IgD-negative memory B cell (primary cell): ENCODE data around the gene GRIA2. TPM values are rescaled to one million over a fixed set of nuclear protein-coding genes. Genes with fewer than 3 reads are reported as not detected.
A peak's percentile ranks its signal among the peaks of the same experiment; 100 is the strongest.
"Not testable (repeated sequence)": the region's sequence is repeated elsewhere in the genome, so short reads cannot be mapped to it uniquely, and the experiment has no call there.

Source experiments
- H3K27ac Mint-ChIP-seq, 3 donors: one replicate each; pipeline ENCODE4 v1.8.0; 2020 to 2022; ENCODE audit warnings: mild to moderate bottlenecking in 3 of 3, mixed read lengths in 3 of 3, moderate library complexity in 1 of 3
- H3K27me3 Mint-ChIP-seq: one replicate; pipeline ENCODE4 v1.8.0; 2021; ENCODE audit warnings: mixed read lengths
- H3K36me3 Mint-ChIP-seq: one replicate; pipeline ENCODE4 v1.8.0; 2020; ENCODE audit warnings: mild to moderate bottlenecking, mixed read lengths
- H3K4me1 Mint-ChIP-seq, 3 donors: one replicate each; pipeline ENCODE4 v1.8.0; 2020 to 2022; ENCODE audit warnings: mixed read lengths in 3 of 3, mild to moderate bottlenecking in 1 of 3
- H3K4me3 Mint-ChIP-seq, 4 donors: one replicate each; pipeline ENCODE4 v1.8.0; 2020 to 2022; ENCODE audit warnings: mild to moderate bottlenecking in 4 of 4, mixed read lengths in 4 of 4, moderate library complexity in 3 of 4
- H3K9me3 Mint-ChIP-seq, 3 donors: one replicate each; pipeline ENCODE4 v1.8.0; 2020 to 2021; ENCODE audit warnings: mixed read lengths in 3 of 3, mild to moderate bottlenecking in 1 of 3
- polyA plus RNA-seq: library from polyadenylated mRNA; unstranded; fragments of 300-500 nt; fragmentation: Illumina TruSeq; gene quantifications from one replicate; pipeline ENCODE4 v1.2.3, GENCODE V29; 2021

The GRIA2 gene
- polyA plus RNA-seq, 1 donor from 2014 or later = not detected

DNA sequence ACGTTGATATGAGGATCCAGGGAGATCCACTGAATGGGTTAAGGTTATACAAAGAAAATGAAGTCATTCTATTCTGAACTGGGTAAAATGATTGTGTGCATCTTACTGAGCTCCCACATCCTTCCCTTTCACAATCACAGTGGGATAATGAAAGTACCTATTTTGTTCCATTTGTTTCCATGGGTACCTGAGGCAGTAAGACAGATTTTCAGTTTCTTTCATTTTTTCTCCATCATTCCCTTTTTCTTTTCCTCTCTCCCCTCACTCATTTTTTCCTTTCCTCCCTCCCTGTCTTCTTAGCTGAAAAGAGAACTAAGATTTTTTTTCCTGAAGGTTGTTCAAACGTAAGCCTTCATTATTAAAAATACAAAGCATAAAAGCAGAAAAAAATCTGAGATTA is 4.6 kb downstream of the GRIA2 start:
- peaks cover 0 to 2% (median 0%) of the 10 kb centered on the region in 3 donors for H3K4me1 Mint-ChIP-seq
- peaks cover 3% of the 10 kb centered on the region for H3K36me3 Mint-ChIP-seq
- H3K27me3 Mint-ChIP-seq = peaks cover 7% of the 10 kb centered on the region
- H3K9me3 Mint-ChIP-seq = peaks cover 2 to 8% (median 4%) of the 10 kb centered on the region in 3 donors
- H3K27ac Mint-ChIP-seq = no peak overlapping the region
- no peak overlapping the region for H3K4me3 Mint-ChIP-seq

DNA sequence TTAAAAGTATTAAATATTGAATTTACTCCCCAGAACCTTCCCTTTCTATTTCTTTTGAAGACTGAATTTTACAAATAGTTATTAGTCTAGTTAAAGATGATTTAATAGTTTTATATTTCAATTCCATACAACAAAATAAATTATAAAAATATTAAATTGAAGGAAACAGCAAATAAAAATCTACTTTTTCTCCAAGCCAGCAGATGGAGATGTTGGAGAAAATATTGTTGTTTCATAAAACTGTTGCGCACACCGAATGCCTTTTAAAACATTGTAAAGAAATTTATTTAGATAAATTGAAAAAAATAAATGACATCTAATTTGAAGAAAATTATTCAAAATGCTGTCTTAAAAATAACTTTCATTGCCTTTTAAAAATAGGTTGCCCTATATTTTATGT is 5.5 kb downstream of the GRIA2 start:
- H3K36me3 Mint-ChIP-seq = peaks cover 3% of the 10 kb centered on the region
- H3K27me3 Mint-ChIP-seq = peaks cover 7% of the 10 kb centered on the region
- no peak overlapping the region for H3K27ac Mint-ChIP-seq

DNA sequence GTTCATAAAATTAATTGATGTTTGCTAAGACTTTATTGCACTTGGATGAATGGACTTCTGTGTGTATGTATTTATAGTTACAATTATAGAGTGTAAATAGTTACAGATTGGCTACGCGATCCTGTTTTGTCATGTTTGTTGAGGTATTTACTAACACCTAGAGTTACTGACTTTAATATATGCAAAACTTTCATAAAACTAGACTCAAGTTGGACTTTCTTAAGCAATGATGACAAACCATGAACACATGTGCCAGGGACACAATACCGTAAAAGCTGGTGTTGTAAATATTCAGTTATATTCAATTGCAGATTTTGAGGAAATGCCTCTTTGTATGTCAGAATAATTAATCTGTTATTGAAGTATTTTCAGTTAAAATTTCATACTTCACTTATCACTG is 6.1 kb downstream of the GRIA2 start:
- H3K27me3 Mint-ChIP-seq = peaks cover 2% of the 10 kb centered on the region
- peaks cover 3% of the 10 kb centered on the region for H3K36me3 Mint-ChIP-seq
- H3K9me3 Mint-ChIP-seq = peaks cover 2 to 7% (median 4%) of the 10 kb centered on the region in 3 donors
- H3K4me1 Mint-ChIP-seq = peaks cover 0 to 2% (median 0%) of the 10 kb centered on the region in 3 donors
- no peak overlapping the region for H3K27ac Mint-ChIP-seq
- H3K4me3 Mint-ChIP-seq = no peak overlapping the region

More for the DNA sequence above, 5.5 kb downstream of the GRIA2 start:
- no peak overlapping the region for H3K4me3 Mint-ChIP-seq
- H3K4me1 Mint-ChIP-seq = peaks cover 0 to 2% (median 0%) of the 10 kb centered on the region in 3 donors
- H3K9me3 Mint-ChIP-seq = peaks cover 2 to 8% (median 4%) of the 10 kb centered on the region in 3 donors

DNA sequence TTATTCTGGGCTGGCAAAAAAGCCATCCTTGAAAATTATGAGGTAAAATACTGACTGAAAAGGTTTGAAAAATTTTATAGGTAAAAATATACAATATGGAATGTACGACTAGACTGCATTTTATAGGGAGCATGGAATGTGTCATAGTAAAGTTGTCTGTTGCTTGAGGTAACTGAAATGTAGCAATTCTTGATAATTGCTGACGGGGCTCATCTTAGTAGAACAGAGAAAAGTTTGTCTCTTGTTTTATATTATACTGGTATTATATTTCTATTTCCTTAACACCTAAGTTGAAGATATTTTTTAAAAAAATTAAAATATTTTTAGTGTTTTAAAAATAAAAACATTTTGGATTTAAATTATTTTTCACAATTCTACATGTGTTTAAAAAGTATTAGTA is 11.0 kb downstream of the GRIA2 start:
- H3K4me3 Mint-ChIP-seq = no peak overlapping the region
- H3K27me3 Mint-ChIP-seq = no peaks in the 10 kb centered on the region
- H3K9me3 Mint-ChIP-seq = no peaks in the 10 kb centered on the region
- H3K27ac Mint-ChIP-seq = no peak overlapping the region
- H3K4me1 Mint-ChIP-seq = no peaks in the 10 kb centered on the region
- H3K36me3 Mint-ChIP-seq = no peaks in the 10 kb centered on the region

DNA sequence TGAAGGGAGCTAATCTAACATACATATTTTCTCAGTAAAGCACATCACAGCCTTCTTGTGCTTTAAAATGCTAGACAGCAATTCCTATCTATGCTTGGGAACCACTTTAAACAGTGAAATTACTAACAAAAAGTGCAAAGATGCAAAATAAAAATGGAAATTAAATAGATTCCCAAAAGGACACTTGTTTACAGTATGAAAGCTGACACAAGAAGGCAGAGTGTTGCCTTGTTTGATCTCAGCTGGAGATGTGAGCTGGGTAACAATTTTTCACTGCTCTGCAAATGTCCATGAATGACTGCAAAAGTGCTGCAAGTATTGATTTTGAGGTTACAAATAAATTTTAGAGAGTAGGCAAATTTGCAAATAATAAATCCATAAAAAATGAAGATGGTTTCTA is 22.3 kb downstream of the GRIA2 start:
- Mint-ChIP-seq H3K36me3 (no peaks in the 10 kb centered on the region), H3K4me1 (no peaks in the 10 kb centered on the region), H3K4me3 (no peak overlapping the region), H3K9me3 (peaks cover 2 to 7% (median 2%) of the 10 kb centered on the region in 3 donors), H3K27me3 (no peaks in the 10 kb centered on the region), H3K27ac (no peak overlapping the region)

DNA sequence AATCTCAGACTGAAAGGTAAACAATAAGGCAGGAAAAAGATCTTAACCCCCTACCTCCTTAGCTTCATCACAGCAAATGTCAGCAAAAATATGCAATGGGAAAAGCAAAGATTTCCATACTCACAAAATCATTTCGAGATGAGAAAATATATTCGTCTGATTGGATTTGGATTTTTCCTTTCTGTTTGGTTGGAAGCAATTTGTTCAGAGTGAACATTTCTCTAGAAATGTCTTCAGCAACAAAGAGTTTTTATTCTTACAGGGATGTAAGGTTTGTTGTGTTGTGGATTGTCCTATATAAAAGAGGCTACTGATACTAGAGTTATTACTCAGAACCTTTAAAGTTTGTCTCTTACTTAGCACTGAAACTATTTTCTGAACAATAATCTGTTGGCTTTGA is 23.8 kb downstream of the GRIA2 start:
- H3K27me3 Mint-ChIP-seq = no peaks in the 10 kb centered on the region
- peaks cover 2 to 7% (median 2%) of the 10 kb centered on the region in 3 donors for H3K9me3 Mint-ChIP-seq
- no peaks in the 10 kb centered on the region for H3K36me3 Mint-ChIP-seq
- H3K27ac Mint-ChIP-seq = peak overlapping the region in 1 of 3 donors; percentile 73
- no peaks in the 10 kb centered on the region for H3K4me1 Mint-ChIP-seq
- H3K4me3 Mint-ChIP-seq = no peak overlapping the region

DNA sequence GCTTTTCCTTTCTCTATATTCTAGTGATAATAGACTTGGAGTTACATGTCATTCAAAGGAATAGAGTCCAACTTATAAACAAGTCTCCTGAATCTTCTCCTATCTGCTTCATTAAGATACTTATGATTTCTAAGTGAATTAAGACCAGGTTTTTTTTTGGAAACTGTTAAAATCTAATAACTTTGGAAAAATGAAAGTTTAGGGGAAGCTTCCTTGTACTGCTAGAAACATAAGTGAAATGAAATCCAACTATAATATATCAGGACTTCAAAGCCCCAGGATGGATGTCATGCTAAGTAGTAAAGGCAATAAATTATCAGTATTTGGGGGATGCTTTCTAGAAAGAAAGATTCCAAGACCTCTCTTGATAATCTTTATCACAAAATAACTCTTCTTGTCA is 24.8 kb downstream of the GRIA2 start:
- Mint-ChIP-seq H3K4me1 (no peaks in the 10 kb centered on the region), H3K9me3 (peaks cover 1 to 8% (median 2%) of the 10 kb centered on the region in 3 donors), H3K27me3 (no peaks in the 10 kb centered on the region), H3K36me3 (no peaks in the 10 kb centered on the region), H3K27ac (no peak overlapping the region), H3K4me3 (no peak overlapping the region)

DNA sequence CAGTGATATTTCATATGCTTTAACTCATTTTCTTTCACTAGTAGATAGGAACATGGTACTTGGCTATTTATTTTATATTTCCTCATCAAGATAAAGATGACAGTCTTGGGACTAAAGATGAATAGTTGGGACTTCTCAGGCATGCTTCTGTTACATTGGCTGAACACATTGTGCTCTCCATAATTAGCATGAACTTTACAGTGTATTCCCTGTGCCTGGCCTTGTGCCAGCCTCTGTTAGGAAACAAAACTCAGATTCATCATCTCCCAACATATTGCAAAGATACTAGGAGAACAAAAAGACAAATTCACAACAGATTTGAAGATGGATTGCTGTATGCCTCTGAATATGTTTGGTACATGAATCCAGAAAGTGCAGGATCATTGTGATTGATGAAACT is 26.4 kb downstream of the GRIA2 start:
- Mint-ChIP-seq H3K27ac (no peak overlapping the region), H3K4me3 (no peak overlapping the region), H3K9me3 (peaks cover 0 to 8% (median 2%) of the 10 kb centered on the region in 3 donors), H3K4me1 (no peaks in the 10 kb centered on the region), H3K27me3 (no peaks in the 10 kb centered on the region), H3K36me3 (no peaks in the 10 kb centered on the region)

DNA sequence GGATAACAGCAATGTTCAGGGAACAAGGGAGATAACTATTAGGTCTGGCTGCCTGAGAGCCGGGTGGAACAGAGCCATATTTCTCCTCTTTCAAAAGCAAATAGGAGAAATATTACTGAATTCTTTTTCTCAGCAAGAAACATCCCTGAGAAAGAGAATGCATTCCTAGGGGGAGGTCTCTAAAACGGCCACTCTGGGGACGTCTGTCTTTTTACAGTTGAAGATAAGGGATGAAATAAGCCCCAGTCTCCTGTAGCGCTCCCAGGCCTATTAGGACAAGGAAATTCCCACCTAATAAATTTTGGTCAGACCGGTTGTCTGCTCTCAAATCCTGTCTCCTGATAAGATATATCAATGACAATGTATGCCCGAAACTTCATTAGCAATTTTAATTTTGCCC is 37.6 kb downstream of the GRIA2 start:
- not testable (repeated sequence) for H3K4me3 Mint-ChIP-seq, H3K27me3 Mint-ChIP-seq, H3K36me3 Mint-ChIP-seq, H3K27ac Mint-ChIP-seq, H3K4me1 Mint-ChIP-seq
- H3K9me3 Mint-ChIP-seq = peaks cover 0 to 29% (median 4%) of the 10 kb centered on the region in 3 donors

DNA sequence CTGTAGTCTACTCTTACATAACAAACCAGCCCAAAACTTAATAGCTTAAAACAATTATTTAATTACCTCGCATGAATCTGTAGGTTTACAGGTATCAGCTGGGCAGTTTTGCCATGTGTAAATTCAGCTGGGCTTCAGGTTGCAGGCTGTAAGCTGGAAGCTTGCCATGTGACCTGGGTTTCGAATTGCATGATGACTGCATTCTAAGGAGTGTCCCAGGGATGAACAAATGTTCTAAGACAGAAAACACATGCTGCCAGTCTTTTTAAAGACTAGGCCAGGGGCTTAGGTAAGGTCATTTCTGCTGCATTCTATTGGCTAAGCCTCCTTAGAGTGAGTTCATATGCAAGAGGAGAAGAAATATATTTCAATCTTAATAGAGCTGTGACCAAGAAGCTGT is 44.8 kb downstream of the GRIA2 start:
- Mint-ChIP-seq H3K36me3 (no peaks in the 10 kb centered on the region), H3K9me3 (peaks cover 2 to 9% (median 6%) of the 10 kb centered on the region in 3 donors), H3K27me3 (no peaks in the 10 kb centered on the region), H3K27ac (no peak overlapping the region), H3K4me1 (no peaks in the 10 kb centered on the region), H3K4me3 (no peak overlapping the region)

DNA sequence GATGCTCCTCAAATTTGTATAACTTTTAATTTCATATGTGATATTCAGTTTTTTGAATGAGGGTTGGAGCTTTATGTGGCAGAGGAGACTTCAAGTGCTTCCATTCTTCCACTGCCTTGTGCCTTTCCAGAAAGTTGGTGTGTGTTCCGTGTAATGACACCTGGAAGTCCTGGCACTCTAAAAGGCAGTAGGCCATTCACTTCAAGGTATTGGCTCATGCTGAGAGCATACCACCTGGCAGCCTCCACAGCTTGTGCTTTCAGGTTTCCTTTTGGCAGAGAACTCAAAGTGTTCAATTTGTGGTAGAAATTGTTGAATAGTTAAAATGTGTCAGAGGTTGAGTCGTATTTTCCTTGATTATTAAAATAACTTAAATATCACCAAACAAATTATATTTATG is 49.6 kb downstream of the GRIA2 start:
- H3K4me1 Mint-ChIP-seq = no peaks in the 10 kb centered on the region
- no peaks in the 10 kb centered on the region for H3K36me3 Mint-ChIP-seq

DNA sequence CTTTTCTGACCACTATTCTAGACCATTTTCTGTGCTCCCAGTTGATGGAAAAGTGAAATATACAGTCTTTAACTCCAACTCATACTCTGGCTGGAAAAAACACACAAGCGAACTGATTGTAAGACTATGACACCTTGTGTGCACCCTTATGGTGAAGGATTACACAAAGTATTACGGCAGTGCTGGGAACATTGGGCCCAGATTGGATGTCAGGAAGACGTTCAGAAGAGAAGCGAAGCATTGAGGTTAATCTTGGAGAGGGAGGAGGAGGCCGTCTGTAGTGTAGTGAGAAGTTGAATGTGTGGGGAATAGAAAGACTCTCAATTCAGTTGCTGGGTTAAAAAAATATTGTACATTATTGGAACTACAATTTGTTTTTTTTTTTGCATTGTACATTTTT is 50.0 kb downstream of the GRIA2 start:
- Mint-ChIP-seq H3K27ac (no peak overlapping the region), H3K4me3 (no peak overlapping the region), H3K9me3 (peaks cover 3 to 16% (median 8%) of the 10 kb centered on the region in 3 donors), H3K27me3 (no peaks in the 10 kb centered on the region), H3K4me1 (no peaks in the 10 kb centered on the region), H3K36me3 (no peaks in the 10 kb centered on the region)

More for the DNA sequence above, 49.6 kb downstream of the GRIA2 start:
- H3K4me3 Mint-ChIP-seq = no peak overlapping the region
- H3K9me3 Mint-ChIP-seq = peaks cover 3 to 16% (median 8%) of the 10 kb centered on the region in 3 donors
- H3K27me3 Mint-ChIP-seq = no peaks in the 10 kb centered on the region
- H3K27ac Mint-ChIP-seq = no peak overlapping the region

DNA sequence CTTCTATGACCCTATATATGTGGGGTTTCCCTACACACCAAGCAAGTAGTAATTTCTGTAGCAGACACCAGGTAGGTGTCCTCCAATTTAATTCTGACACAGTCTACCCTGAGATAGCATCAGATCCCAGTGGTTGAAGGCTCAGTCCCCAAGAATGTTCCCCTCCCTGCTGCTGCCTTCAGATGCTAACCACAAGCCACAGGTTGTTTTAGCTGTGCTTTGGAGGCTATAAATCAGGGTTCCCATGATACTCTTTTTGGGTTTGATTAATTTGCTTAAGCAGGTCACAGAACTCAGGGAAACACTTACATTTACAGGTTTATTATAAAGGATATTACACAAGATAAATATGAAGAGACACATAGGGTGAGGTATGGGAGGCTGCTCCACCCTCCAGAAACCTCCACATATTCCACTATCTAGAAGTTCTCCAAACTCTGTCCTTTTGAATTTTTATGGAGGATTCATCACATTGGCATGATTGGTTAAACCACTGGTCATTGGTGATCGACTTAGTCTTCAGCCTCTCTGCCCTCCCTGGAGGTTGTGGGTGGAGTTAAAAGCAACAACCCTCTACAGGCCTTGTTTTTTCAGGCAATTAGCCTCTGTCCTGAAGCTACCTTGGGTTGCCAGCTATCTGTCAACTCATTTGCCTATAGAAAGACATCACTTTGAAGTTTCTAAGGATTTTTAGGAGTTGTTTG is 50.8 kb downstream of the GRIA2 start:
- H3K4me1 Mint-ChIP-seq = no peaks in the 10 kb centered on the region
- peaks cover 2 to 13% (median 3%) of the 10 kb centered on the region in 3 donors for H3K9me3 Mint-ChIP-seq

DNA sequence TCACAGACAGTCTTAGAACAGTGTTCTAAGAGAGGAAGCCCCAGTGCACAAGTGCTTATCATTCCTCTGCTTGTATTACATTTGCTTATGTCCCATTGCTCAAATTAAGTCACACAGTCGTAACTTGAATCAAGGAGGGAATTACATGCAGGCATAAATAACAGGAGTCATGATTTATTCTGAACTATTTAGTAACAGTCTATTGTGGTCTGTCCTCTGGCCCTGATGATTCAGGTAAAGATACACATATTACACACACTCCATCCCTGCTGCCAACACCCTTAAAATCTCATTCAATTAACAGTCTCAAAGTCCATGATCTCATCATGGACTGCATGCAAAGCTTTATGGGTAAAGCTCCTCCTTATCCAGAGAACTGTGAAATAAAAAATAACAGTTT is 60.1 kb downstream of the GRIA2 start:
- peaks cover 0 to 8% (median 3%) of the 10 kb centered on the region in 3 donors for H3K9me3 Mint-ChIP-seq
- no peaks in the 10 kb centered on the region for H3K27me3 Mint-ChIP-seq
- peaks cover 0 to 1% (median 0%) of the 10 kb centered on the region in 3 donors for H3K4me1 Mint-ChIP-seq
- H3K36me3 Mint-ChIP-seq = no peaks in the 10 kb centered on the region
- no peak overlapping the region for H3K27ac Mint-ChIP-seq
- H3K4me3 Mint-ChIP-seq = no peak overlapping the region

More for the DNA sequence above, 50.8 kb downstream of the GRIA2 start:
- no peak overlapping the region for H3K4me3 Mint-ChIP-seq
- H3K36me3 Mint-ChIP-seq = no peaks in the 10 kb centered on the region
- H3K27me3 Mint-ChIP-seq = no peaks in the 10 kb centered on the region
- no peak overlapping the region for H3K27ac Mint-ChIP-seq

DNA sequence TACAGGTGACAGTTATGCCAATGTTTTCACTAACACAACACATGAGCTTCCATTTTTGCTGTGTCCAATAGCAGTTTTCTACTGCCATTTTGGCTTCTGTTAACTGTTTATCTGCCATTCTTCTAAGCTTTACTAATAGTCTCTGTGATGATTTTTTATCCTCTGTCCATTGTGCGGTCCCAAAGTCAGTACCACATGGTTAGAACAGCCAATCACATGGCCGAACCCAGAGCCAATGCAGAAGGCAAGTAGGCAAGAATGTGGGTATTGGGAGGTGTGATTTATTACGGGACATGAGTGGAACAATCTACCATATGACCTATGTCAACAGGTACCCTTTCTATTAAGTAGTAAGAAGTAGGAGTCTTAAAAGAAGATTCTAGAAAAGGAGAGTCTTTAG is 61.5 kb downstream of the GRIA2 start:
- Mint-ChIP-seq H3K4me1 (peaks cover 0 to 1% (median 0%) of the 10 kb centered on the region in 3 donors), H3K36me3 (no peaks in the 10 kb centered on the region), H3K4me3 (no peak overlapping the region), H3K9me3 (peaks cover 0 to 8% (median 3%) of the 10 kb centered on the region in 3 donors), H3K27ac (no peak overlapping the region), H3K27me3 (no peaks in the 10 kb centered on the region)

DNA sequence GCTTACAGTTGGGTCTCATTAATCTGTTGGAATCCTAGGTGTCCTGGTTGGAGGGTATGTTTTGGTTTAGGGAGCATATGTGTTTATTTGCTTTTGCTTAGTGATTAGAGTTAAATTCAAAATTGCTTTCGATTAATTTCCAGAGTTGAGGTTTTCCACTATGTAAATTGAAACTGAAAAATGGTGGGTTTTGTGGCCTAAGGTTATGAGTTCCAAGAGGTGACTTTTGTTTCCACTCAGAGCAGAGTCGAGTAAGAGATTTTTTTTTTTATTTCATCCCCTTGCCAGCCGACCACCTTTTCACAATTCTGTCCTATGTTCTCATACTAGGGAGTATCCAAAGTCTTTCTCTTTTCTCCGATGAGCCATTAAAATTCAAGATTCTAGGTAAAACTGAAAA is 66.9 kb downstream of the GRIA2 start:
- H3K36me3 Mint-ChIP-seq = no peaks in the 10 kb centered on the region

More for the DNA sequence above, 66.9 kb downstream of the GRIA2 start:
- H3K9me3 Mint-ChIP-seq = no peaks in the 10 kb centered on the region
- H3K27ac Mint-ChIP-seq = no peak overlapping the region
- H3K4me3 Mint-ChIP-seq = no peak overlapping the region
- no peaks in the 10 kb centered on the region for H3K27me3 Mint-ChIP-seq
- no peaks in the 10 kb centered on the region for H3K4me1 Mint-ChIP-seq
